ENCODE measurements around the gene FOXJ3. TPM values are rescaled to one million over a fixed set of nuclear protein-coding genes. Genes with fewer than 3 reads are reported as not detected.
A peak's percentile ranks its signal among the peaks of the same experiment; 100 is the strongest.

FOXJ3 gene
- total and polyA plus RNA-seq, 2 of the 4 experiments (the other 2 are of a cell fraction) = 16.7 to 30.5 TPM

- no TSS peak for BruUV-seq (replicated peaks)
- Histone ChIP-seq H2BK20ac (ENCODE audit: low read depth, low read length) (no peak overlapping the region), H3K4me3 (ENCODE audit: insufficient read depth, low read depth, low read length) (no peak overlapping the region), H2AFZ (replicated peaks; ENCODE audit: low read length, poor library complexity) (no peak overlapping the region), H2BK5ac (ENCODE audit: low read depth, low read length, poor library complexity, severe bottlenecking) (no peak overlapping the region), H3K27ac (ENCODE audit: insufficient read depth, low read length) (no peak overlapping the region), H3K18ac (ENCODE audit: low read depth, low read length) (no peak overlapping the region), H3K4me2 (ENCODE audit: low read depth, low read length) (no peak overlapping the region), H4K5ac (ENCODE audit: low read depth, low read length) (no peak overlapping the region), H3K14ac (replicated peaks; ENCODE audit: low read depth, low read length) (0 out of 2 replicates have a peak overlapping the region, but pooled peaks have one; percentile 10), H3K36me3 (ENCODE audit: control insufficient read depth, insufficient read depth, low read length) (no peaks in the 10 kb centered on the region), H2AK9ac (replicated peaks; ENCODE audit: low read depth, low read length, poor library complexity) (no peak overlapping the region), H2BK15ac (ENCODE audit: low read depth, low read length) (no peak overlapping the region), H3K27me3 (ENCODE audit: control insufficient read depth, insufficient read depth, low read length) (no peaks in the 10 kb centered on the region), H3K56ac (ENCODE audit: extremely low read depth, insufficient read depth, low read length) (no peak overlapping the region), H3K4ac (ENCODE audit: low read depth, low read length) (no peak overlapping the region), H2AK5ac (ENCODE audit: low read depth, low read length) (no peak overlapping the region), H3K9ac (ENCODE audit: low read depth, low read length) (no peak overlapping the region), H4K20me1 (ENCODE audit: insufficient read depth, low read length) (peaks cover 16% of the 10 kb centered on the region; the same call in 1 of the 2 replicates), H3K9me3 (ENCODE audit: control insufficient read depth, insufficient read depth, low read length) (no peaks in the 10 kb centered on the region), H3K79me1 (ENCODE audit: low read depth in 1 of 2, low read length in 2 of 2) (peaks cover 19 to 51% of the 10 kb centered on the region in 2 experiments), H3K23ac (ENCODE audit: low read depth, low read length) (no peak overlapping the region), H3K9me1 (ENCODE audit: insufficient read depth, low read length) (0 out of 2 replicates have a peak, but pooled peaks cover 3% of the 10 kb centered on the region), H4K8ac (ENCODE audit: low read depth in 2 of 2, low read length in 2 of 2) (no peak overlapping the region), H4K91ac (ENCODE audit: insufficient read depth, low read depth, low read length) (no peak overlapping the region), H3K4me1 (ENCODE audit: control insufficient read depth, insufficient read depth, low read length) (peaks cover 4% of the 10 kb centered on the region; the same call in 1 of the 2 replicates), H2BK120ac (ENCODE audit: low read depth, low read length) (no peak overlapping the region)
- ATAC-seq (ENCODE audit: low read depth) (no peak; the same call in 1 of the 2 replicates), DNase-seq (no peak)
- ChIA-PET POLR2A (ENCODE audit: unreplicated experiment) (no interaction called here), CTCF (no interaction called here)
- intact Hi-C loops (cut with micrococcal nuclease) = no loop called here
- in situ Hi-C loops (cut with MboI; ENCODE audit: low sequenced_read_pairs) = no loop called here
- dilution Hi-C loops (cut with HindIII; ENCODE audit: low sequenced_read_pairs, unreplicated experiment) = no loop called here
- WGBS, 2 experiments (ENCODE audit: extremely low coverage in 2 of 2, insufficient read length in 1 of 2) = 90% methylated on average over 2 of the region's 4 CpGs; no CpG with 5 or more reads in 1 of the 2 experiments
- no peak for TF ChIP-seq POLR2A (IDR thresholded peaks at IDR 0.05; ENCODE audit: low read depth, low read length)
- no peak for TF ChIP-seq FOS (IDR thresholded peaks at IDR 0.05; ENCODE audit: low read depth, low read length)
- no peak for TF ChIP-seq SMC3 (IDR thresholded peaks at IDR 0.05; ENCODE audit: low read depth, low read length)
- TF ChIP-seq NFE2L2 (IDR thresholded peaks at IDR 0.05; ENCODE audit: low read depth, low read length) = no peak
- TF ChIP-seq RAD21 (IDR thresholded peaks at IDR 0.05; ENCODE audit: low read length) = no peak
- no peak for TF ChIP-seq MXI1 (IDR thresholded peaks at IDR 0.05; ENCODE audit: borderline replicate concordance, low read depth, low read length)
- TF ChIP-seq RFX5 (IDR thresholded peaks at IDR 0.05; ENCODE audit: low read depth, low read length) = no peak
- no peak for TF ChIP-seq RCOR1 (IDR thresholded peaks at IDR 0.05; ENCODE audit: insufficient replicate concordance, low read length)
- no peak for TF ChIP-seq USF2 (IDR thresholded peaks at IDR 0.05; ENCODE audit: low read depth, low read length)
- no peak for TF ChIP-seq ELK1 (IDR thresholded peaks at IDR 0.05; ENCODE audit: borderline replicate concordance, low read depth, low read length)
- TF ChIP-seq CHD1 (IDR thresholded peaks at IDR 0.05; ENCODE audit: low read depth, low read length) = no peak
- no peak for TF ChIP-seq CTCF (conservative IDR thresholded peaks at IDR 0.05; ENCODE audit: low read depth, low read length)
- TF ChIP-seq BHLHE40 (IDR thresholded peaks at IDR 0.05; ENCODE audit: low read depth, low read length) = no peak
- no peak for TF ChIP-seq CEBPB (IDR thresholded peaks at IDR 0.05; ENCODE audit: low read depth, low read length)
Measured at GRCh38 chr1:42266253-42267135, 68.5 kb downstream of the FOXJ3 start.

Measured in IMR-90 (cell line).